Measurements from ENCODE around the gene CDKL4.
"Not testable (repeated sequence)": the region's sequence is repeated elsewhere in the genome, so short reads cannot be mapped to it uniquely, and the experiment has no call there.

The CDKL4 gene

GRCh38 chr2:39138837-39139211, 104.9 kb downstream of the CDKL4 start:
- H3K36me3 Mint-ChIP-seq, result no peaks in the 10 kb centered on the region
- H3K27me3 Mint-ChIP-seq, result no peaks in the 10 kb centered on the region
- DNase-seq (ENCODE audit: low spot score in 2 of 2), result no peak
- H3K9me3 Mint-ChIP-seq, result no peaks in the 10 kb centered on the region
- H3K27ac Mint-ChIP-seq, result no peak overlapping the region
- peaks cover 27% of the 10 kb centered on the region for H3K4me1 Mint-ChIP-seq
- no peak overlapping the region for H3K4me3 Mint-ChIP-seq
- no peak for ATAC-seq (ENCODE audit: low read depth)

GRCh38 chr2:39138187-39138836, 105.5 kb downstream of the CDKL4 start:
- peaks cover 28% of the 10 kb centered on the region for H3K4me1 Mint-ChIP-seq
- not testable (repeated sequence) for H3K27ac Mint-ChIP-seq; DNase-seq (ENCODE audit: low spot score in 2 of 2)

GRCh38 chr2:39136799-39137198, 107.0 kb downstream of the CDKL4 start:
- H3K27ac Mint-ChIP-seq, result no peak overlapping the region
- ATAC-seq (ENCODE audit: low read depth) (no peak), DNase-seq (ENCODE audit: low spot score in 2 of 2) (no peak)
- peaks cover 20% of the 10 kb centered on the region for H3K4me1 Mint-ChIP-seq
- H3K9me3 Mint-ChIP-seq, result no peaks in the 10 kb centered on the region
- H3K36me3 Mint-ChIP-seq, result no peaks in the 10 kb centered on the region
- no peak overlapping the region for H3K4me3 Mint-ChIP-seq
- H3K27me3 Mint-ChIP-seq, result no peaks in the 10 kb centered on the region

More at GRCh38 chr2:39138187-39138836, 105.5 kb downstream of the CDKL4 start:
- not testable (repeated sequence) for H3K9me3 Mint-ChIP-seq; ATAC-seq (ENCODE audit: low read depth); H3K4me3 Mint-ChIP-seq; H3K27me3 Mint-ChIP-seq; H3K36me3 Mint-ChIP-seq

DNA sequence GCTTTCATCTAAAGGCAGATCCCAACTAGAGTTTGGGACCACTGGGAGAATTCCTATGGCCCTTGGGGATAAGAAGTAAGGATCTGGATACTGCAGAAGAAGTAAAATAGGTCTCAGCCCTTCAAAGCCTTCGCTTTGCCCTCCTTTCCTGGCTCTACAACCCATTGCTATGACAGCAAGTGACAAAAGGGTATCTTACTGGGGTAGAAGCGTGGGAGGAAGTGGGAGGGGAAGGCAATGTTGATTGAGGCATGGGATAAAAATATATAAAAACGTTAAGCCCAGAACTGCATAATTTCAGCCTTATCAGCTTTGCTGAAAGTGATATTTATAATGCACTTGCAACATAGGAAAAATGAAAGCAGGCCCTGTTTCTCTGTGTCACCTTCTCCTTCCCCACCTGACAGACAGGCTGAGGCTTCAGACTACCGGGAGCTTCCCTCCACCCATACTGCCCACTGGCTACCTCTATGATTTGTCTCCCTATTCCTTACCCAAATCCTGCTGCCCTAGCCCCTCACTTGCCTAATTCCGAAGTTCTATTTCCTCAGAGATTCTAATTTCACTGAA, 108.0 kb downstream of the CDKL4 start:
- H3K4me3 Mint-ChIP-seq, result no peak overlapping the region

DNA sequence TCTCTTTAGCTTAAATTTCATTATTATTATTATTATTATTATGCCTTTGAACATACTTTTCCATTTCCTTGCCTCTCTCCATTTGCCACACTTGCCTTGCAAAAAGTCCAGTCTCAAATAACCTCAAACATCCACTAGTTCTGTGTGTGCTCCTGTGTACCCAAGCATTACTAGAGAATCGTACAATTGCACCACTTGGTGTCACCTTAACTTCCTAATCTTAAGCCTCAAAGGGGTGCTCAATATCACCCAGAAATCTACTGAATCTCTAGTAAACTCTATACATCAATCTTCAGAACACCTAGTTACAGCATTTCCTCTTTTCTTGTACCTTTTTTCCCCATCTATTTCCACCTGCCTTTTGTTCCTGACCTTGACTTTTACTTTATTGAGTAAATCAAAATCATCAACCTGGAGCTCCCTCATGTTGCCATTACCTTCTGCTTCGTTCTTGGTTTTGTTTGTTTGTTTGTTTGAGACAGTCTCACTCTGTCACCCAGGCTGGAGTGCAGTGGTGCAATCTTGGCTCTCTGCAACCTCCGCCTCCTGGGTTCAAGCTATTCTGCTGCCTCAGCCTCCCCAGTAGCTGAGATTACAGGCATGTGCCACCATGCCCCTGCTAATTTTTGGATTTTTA, 110.4 kb downstream of the CDKL4 start:
- no peak for DNase-seq (ENCODE audit: low spot score in 2 of 2)
- ATAC-seq (ENCODE audit: low read depth), result no peak
- Mint-ChIP-seq H3K27me3 (no peaks in the 10 kb centered on the region), H3K9me3 (no peaks in the 10 kb centered on the region), H3K36me3 (no peaks in the 10 kb centered on the region), H3K4me3 (no peak overlapping the region), H3K27ac (no peak overlapping the region), H3K4me1 (peaks cover 21% of the 10 kb centered on the region)

More for the DNA sequence above, 108.0 kb downstream of the CDKL4 start:
- DNase-seq (ENCODE audit: low spot score in 2 of 2) (no peak), ATAC-seq (ENCODE audit: low read depth) (no peak)
- Mint-ChIP-seq H3K27me3 (no peaks in the 10 kb centered on the region), H3K4me1 (peaks cover 18% of the 10 kb centered on the region), H3K9me3 (no peaks in the 10 kb centered on the region), H3K27ac (no peak overlapping the region), H3K36me3 (no peaks in the 10 kb centered on the region)

GRCh38 chr2:39128919-39129391, 114.8 kb downstream of the CDKL4 start:
- DNase-seq (ENCODE audit: low spot score in 2 of 2), result peak in 1 of 2 donors; percentile 58
- peak overlapping the region; percentile 89 for H3K27ac Mint-ChIP-seq

GRCh38 chr2:39127973-39128372, 115.8 kb downstream of the CDKL4 start:
- Mint-ChIP-seq H3K36me3 (no peaks in the 10 kb centered on the region), H3K27ac (peak overlapping the region; percentile 89), H3K27me3 (no peaks in the 10 kb centered on the region), H3K4me1 (peaks cover 26% of the 10 kb centered on the region), H3K9me3 (no peaks in the 10 kb centered on the region), H3K4me3 (peak overlapping the region; percentile 32)
- ATAC-seq (ENCODE audit: low read depth) (peak; percentile 4), DNase-seq (ENCODE audit: low spot score in 2 of 2) (no peak)

More at GRCh38 chr2:39128919-39129391, 114.8 kb downstream of the CDKL4 start:
- Mint-ChIP-seq H3K4me1 (peaks cover 28% of the 10 kb centered on the region), H3K9me3 (no peaks in the 10 kb centered on the region), H3K4me3 (peak overlapping the region; percentile 1), H3K36me3 (no peaks in the 10 kb centered on the region), H3K27me3 (no peaks in the 10 kb centered on the region)
- ATAC-seq (ENCODE audit: low read depth), result peak; percentile 50

Measured in memory B cell (primary cell).